ENCODE measurements around the gene MSI1. TPM values are rescaled to one million over a fixed set of nuclear protein-coding genes. Genes with fewer than 3 reads are reported as not detected.

The MSI1 gene
- not detected for total RNA-seq

- no peak for DNase-seq
Observed at GRCh38 chr12:120368789-120369602, at the start of gene MSI1. TSS of gene MSI1 (minus strand) at chr12:120369164. CDS start at chr12:120369091, 73 bp downstream.

GRCh38 chr12:120417917-120418580 is 49.1 kb upstream of the MSI1 start:
- no peak for DNase-seq

GRCh38 chr12:120416490-120417216 is 47.7 kb upstream of the MSI1 start:
- no peak for DNase-seq

- no peak for DNase-seq
Observed at GRCh38 chr12:120413901-120414695, 45.1 kb upstream of the MSI1 start.

- no peak for DNase-seq
Observed at GRCh38 chr12:120412421-120412820, 43.5 kb upstream of the MSI1 start.

GRCh38 chr12:120408771-120409170 is 39.8 kb upstream of the MSI1 start:
- no peak for DNase-seq

GRCh38 chr12:120406553-120406952 is 37.6 kb upstream of the MSI1 start:
- DNase-seq = no peak

GRCh38 chr12:120406069-120406468 is 37.1 kb upstream of the MSI1 start:
- DNase-seq = no peak

GRCh38 chr12:120404271-120404670 is 35.3 kb upstream of the MSI1 start:
- no peak for DNase-seq

- no peak for DNase-seq
Observed at GRCh38 chr12:120403869-120404268, 34.9 kb upstream of the MSI1 start.

GRCh38 chr12:120402217-120402616 is 33.3 kb upstream of the MSI1 start:
- no peak for DNase-seq

- DNase-seq = no peak
Observed at GRCh38 chr12:120399531-120399930, 30.6 kb upstream of the MSI1 start.

- DNase-seq = no peak
Observed at GRCh38 chr12:120397824-120398540, 29.0 kb upstream of the MSI1 start.

GRCh38 chr12:120394483-120395367 is 25.8 kb upstream of the MSI1 start:
- no peak for DNase-seq

- DNase-seq = no peak
Observed at GRCh38 chr12:120390540-120391120, 21.7 kb upstream of the MSI1 start.

- DNase-seq = no peak
Observed at GRCh38 chr12:120388691-120389481, 19.9 kb upstream of the MSI1 start.

- no peak for DNase-seq
Observed at GRCh38 chr12:120381752-120382419, 12.9 kb upstream of the MSI1 start.

- no peak for DNase-seq
Observed at GRCh38 chr12:120378036-120378435, 9.1 kb upstream of the MSI1 start.

- DNase-seq = no peak
Observed at GRCh38 chr12:120377611-120378010, 8.6 kb upstream of the MSI1 start.
